GM18858 (cell line): ENCODE data around the gene IFT88.
"Not testable (repeated sequence)": the region's sequence is repeated elsewhere in the genome, so short reads cannot be mapped to it uniquely, and the experiment has no call there.

ENCODE experiments used
- ATAC-seq: cut with Tn5 transposase; IDR thresholded peaks from one replicate; pipeline ENCODE4 v1.9.1; 2021; ENCODE audit not compliant: unreplicated experiment

The IFT88 gene

DNA sequence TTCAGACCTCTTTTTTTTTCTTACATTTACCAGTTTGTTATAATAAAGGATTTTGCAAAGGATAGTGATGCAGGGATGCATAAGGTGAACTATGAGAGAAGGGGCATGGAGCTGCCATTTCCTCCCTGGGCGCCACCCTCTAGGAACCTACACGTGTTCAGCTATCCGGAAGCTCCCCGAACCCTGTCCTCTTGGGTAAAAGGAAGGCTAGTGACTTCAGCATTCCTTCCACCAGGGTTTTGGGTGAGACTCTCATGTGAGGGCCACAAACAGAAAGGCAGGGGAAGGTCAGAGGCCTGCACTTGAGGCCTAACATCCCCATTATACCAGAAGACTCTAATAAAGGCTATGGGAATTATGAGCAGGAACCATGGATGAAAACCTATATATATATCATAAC is 57.3 kb downstream of the IFT88 start:
- no peak for ATAC-seq

DNA sequence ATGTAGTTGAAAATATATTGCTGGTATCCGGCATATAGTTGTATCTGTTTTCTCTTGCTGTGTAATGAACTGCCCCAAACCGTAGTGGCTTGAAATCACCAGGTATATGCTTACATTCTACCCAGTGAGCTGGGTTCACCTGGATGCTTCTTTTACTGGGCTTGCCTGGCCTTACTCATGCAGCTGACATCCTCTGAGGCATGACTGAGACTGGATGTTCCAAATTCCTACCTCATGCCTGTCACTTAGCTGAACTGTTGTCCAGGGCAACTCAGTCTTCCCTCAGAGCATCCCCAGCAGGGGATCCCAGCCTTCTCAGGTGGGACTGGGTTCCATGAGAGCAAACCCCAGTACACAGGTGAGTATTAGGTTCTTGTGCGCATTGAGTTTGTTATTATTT is 66.8 kb downstream of the IFT88 start:
- ATAC-seq = no peak

DNA sequence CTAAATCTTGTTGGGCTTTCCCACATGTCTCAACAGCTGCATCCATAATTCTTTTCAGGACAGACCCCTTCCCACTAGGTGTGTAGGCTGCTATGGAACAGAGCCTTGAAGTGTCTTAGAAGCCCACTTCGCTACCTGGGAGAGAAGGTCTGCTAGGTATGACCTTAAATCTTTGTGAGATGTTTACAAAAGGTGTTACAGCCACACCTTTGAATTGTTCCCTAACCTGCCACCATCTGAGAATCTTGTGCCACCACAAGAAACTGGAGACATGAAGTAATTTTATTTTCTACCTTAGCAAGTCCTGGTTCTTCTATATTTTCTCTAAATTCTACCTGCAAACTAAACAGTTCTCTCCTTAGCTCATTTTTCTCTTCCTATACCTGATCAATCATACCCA is 69.1 kb downstream of the IFT88 start:
- ATAC-seq = no peak

DNA sequence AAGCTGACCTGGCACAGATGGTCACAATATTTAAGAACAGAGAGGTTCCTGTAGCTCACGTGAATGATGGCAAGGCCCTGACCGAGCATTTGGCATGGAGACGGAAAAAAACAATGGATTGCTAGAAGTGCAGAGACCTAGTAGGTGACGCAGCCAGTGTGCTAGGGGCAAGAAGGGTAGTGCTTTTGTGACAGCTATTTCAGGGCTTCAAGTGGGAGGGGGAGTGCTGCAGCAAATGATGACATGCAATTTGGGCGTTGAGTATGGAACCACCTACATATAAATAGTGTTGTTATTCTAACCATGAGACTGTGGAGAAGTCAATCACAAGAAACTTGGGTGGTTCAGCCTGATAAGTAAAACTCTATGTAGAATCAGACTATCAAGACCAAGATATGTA is 70.9 kb downstream of the IFT88 start:
- no peak for ATAC-seq

DNA sequence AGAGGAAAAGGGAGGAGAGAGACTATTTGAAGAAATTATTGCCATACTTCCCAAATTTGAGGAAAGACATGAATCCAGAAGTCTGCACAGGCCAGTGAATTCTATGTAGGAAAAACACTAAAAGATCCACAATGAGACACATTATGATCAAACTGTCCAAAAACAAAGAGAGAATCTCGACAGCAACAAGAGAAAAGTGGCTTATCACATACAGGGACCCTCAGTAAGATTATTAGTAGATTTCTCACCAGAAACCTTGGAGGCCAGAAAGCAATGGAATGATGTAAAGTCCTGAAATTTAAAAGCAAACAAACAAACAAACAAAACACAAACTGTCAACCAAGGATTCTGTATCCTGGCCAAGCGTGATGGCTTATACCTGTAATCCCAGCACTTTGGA is 80.8 kb downstream of the IFT88 start:
- no peak for ATAC-seq

DNA sequence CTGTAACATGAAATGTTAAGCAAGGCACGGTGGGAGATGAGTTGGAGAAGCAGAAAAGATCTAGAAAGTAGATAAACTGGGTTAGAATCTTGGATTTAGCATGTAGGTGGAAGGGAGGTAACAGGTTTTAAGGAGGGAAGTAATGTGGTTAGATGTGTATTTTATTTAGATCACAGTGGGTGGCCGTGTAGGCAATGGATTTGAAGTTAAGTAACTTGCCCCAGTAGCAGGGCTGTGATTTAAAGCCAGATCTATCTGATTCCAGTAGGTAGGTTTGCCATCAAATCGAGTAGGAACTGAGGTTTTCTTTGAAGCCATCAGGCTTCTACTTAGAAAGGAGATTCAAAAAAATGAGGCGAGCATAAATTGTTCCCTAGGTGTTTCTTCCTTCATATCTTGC is 86.0 kb downstream of the IFT88 start:
- ATAC-seq = no peak

DNA sequence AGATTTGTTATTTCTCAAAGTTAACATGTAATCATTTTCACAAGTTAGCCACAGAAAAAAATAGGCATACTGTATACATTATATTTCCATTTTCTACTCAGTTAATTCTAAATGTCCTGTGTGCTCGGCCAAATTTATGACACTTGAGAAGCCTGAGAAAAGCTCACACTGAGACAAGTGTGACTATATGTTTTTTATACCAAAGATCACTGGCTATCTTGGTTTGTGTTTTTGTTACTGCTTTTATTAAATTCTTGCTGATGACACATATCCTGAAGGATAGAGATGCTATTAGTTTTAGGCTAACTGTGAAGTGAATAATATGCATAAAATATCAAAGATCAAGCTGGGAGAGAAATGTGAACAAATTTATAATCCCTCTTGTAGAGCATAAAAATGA is 87.2 kb downstream of the IFT88 start:
- ATAC-seq = no peak

DNA sequence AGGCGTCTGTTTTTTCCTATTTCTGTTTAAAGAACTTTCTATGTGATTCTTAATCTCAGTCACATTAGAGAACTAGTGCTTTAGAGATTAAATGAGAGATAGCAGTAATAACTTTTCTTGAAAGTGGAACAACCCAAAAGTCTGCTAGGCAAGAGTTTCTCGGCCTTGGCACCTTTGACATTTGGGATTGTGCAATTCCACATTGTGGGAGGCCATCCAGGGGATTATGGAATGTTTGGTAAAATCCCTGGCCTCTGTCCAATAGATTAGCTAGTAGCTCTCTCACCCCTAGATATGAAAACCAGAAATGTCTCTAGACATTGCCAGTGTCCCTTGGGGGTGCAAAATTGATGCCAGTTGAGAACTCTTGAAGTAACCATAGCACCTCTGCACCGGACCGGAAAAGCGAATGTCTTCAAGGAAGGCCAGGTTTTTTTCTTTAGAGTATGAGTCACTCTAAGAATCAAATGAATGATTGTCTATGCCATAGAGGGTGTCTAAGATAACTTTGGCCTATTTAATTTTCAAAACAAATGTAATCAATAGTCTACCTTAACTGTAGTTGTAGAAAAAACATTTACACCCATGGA is 91.6 kb downstream of the IFT88 start:
- no peak for ATAC-seq

DNA sequence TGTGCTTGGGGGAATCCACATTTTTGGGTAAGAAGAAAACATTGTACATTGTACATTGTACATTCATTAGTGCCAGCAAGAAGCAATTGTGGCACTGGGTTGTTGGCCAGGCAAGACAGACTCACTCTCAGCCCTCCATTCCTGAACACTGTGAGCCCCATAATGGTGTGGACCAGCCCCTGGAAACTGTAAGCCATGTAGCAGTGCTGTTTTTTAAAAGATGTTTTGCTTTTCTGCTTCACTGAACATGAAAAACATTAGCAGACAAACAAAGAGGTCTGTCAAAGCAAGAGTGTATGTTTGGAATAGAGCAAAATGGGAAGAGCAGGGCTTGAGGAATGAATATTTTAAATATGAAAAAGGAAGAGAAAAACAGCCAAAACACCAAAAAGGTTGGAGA is 97.4 kb downstream of the IFT88 start:
- no peak for ATAC-seq

DNA sequence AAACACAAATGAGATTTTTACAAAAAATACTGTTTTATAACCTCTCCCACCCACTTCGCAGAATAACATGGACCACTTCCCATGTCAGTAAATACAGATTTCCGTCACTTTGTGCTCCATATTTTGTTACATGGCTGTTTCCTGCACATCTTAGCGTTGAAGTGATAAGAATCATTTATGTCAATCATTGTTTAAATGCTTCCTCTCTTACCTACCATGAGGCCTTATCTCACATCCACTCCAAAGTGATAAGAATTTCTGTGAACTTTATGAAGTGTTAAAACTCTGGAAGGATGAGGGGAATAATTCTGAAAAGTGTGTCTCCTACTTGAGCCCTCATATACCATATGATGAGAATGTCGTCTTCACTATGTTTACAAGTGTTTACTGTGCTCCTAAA is 100.0 kb downstream of the IFT88 start:
- no peak for ATAC-seq

DNA sequence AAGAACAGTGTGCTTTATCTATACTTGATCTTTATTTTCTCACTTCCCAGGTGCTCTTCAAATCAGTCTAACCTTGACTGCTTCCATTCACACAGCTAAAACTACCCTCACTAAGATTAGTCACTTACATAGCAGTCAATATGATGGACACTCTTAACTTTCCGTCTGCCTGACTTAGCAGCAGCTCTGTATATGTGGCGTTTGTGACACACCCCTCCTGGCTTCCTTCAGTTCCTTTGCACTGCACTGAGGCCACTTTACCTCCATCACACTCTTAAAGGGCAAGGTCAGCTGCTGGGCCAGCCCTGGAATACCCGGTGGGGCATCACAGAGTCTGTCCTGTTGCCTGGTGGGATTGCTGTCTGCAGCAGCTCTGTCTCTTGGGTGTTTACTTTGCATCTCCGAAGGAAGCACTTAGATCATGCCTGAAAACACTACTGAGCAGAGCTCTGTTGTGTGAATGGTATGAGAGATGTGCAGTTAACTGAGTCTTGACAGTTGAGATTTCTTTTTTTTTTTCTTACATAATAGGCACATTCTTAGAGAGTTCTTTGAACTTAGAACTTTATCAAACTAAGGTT is 101.0 kb downstream of the IFT88 start:
- ATAC-seq = no peak

DNA sequence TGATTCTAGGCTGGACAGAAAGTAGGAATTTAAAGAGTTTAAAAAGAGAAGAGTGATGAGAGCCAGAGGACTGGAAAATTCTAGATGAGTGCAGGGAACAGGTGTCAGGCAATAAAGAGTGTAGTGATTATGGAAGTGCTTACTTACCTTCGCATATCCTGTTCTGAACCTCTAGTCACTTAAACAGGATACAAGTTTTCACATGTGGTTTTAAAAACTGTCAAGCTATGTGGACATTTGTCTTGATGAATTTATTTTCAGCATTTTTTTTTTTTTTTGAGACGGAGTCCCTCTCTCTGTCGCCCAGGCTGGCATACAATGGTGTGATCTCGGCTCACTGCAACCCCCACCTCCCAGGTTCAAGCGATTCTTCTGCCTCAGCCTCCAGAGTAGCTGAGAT is 102.2 kb downstream of the IFT88 start:
- ATAC-seq = no peak

DNA sequence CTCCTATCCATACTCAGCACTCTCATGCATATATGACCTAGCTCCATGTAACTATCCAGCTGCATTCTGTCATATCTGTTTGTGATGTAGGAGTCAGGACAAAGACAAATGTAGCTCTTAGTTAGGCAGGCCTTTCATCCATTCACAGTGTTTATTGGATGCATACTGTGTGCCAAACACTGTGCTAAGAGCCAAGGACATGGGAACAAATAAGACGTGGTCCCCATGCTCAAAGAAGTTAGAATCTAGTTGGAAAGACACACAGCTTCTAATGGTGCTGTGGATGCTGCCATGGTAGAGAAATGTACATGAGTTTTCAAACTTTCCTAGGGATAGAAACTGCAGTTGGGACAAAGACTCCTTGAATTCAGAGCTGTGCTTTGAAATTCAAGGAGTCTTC is 104.8 kb downstream of the IFT88 start:
- no peak for ATAC-seq

DNA sequence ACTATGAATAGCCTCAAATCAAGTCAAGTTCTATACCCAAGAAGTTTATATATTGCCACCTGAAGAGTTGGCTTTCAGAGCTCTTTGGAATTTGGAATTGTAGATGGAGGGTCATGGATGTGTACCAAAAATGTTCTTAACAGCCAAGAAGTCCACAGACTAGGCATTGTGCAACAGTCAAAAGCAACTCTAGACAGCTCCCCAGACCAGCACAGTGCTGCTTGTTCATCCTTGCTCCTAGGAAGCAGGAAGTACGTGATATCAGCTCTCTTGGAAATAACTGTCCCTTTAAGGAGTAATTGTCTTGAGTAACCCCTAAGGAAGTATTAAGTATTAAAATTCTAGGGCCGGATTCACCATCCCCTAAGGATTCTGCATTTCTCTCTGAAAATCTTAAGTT is 105.8 kb downstream of the IFT88 start:
- no peak for ATAC-seq

DNA sequence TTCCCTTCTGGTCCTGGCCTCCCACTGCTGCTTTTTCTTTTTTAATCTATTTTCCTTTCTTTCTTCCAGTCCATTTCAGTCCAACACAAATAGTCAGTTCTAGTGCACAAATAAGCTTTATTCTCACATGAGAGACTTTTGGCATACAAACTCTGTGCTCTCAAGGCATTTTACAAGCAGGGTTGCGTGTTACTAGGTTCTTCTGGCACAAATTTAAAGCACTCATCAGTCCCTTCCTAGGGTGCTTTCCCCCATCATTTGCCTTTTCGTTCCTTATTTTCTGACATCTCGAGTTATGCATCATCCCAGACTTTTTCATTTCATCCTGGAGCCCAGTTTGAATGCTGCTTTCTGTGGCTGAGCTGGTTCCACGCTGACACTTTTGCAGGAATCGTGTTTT is 106.8 kb downstream of the IFT88 start:
- no peak for ATAC-seq

DNA sequence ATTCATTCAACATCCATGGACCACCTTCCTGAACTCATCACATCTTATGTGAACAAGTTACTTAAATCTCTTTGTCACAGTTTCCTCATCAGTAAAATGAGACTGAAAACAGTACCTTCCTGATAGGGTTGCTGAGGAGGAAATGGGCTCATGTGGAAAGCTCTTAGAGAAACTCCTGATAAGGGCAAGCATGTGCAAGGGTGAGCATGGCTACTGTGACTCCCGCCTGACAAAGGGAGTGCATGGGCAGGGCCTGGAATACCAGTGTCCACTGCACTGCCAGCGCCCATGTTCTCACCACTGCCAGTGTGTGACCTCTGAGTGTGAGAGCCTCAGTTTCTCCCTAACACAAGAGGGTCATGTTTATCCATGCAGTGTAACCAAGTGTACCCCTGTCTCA is 109.3 kb downstream of the IFT88 start:
- no peak for ATAC-seq

DNA sequence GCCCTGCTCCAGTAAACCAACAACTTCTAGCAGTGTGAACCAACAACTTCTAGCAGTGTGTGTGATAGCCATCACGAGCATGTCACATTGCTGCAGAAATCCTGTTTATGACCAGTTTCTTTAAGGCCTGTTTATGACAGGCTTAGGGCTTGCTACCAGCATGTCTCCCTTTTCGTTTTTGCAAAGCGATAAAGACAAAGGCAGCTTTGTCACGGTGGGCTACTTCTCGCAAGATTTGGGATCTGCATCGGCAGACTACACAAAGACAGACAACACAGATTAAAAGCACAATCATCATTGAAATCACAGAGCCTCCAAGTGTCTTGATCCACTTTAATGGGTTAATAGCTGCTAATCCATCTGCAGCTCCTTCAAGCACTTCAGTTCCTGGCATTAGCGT is 111.6 kb downstream of the IFT88 start:
- ATAC-seq = not testable (repeated sequence)

DNA sequence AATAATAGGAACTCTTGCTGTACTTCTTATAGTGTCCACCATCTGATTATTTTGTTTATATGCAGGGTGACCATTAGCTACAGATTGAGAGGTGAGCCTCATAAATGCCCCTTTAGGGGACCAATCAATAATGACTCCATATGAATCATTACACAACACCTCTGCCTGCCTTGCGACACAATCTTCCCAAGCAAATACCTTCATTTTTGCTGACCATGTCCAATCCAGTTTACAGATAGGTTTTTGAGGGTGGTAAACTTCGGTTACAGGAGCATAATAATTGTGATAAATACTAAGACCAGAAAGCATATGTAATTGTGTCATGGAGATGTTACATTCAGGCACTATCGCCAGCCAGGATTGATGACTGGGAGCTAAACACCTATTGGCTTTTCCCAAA is 112.9 kb downstream of the IFT88 start:
- ATAC-seq = no peak

DNA sequence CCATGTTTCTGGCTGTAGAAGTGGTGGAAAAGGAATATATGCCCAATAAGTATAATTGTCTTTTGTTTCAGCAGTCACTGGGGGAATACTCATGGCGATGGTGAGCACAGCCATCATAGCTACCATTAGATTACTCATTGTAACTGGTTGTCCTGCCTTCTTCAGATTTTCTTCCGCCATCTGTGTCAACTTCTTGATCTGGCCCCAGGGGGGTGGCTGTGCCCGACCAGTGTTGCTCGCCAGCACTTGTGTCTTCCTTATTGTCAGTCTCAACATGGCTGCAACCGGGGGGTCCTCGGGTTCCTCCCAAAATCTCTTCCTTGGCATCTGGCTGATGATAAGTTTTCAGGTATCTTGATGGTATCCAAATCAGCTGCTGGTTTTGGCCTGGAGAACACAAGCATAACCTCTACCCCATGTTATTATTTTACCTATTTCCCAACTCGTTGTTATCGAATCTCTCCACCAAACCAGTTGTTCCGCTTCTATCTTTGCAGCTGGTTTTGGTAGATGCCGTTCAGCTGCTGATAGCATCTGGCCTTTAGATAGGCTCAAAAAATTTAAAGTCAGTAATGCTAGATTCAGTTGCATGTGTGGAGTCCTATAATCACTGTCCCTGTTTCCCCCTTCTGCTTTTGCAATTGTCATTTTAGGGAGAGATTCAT is 113.6 kb downstream of the IFT88 start:
- no peak for ATAC-seq

DNA sequence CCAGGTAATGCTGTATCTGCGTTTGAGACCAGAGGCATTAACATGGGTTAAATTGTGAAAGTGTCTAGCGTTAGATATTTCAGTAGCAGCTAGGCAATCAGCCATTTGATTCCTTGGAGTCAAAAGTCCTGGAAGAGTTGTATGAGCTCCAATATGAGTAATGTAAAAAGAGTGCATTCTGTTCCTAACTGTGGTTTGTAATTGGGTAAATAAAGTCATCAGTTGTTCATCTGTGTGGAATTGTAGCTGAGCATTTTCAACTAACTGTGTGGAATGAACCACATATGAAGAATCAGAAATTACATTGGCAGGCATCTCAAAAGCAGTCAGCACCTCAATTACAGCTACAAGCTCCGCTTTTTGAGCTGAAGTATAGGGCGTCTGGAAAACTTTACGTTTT is 114.5 kb downstream of the IFT88 start:
- ATAC-seq = not testable (repeated sequence)

DNA sequence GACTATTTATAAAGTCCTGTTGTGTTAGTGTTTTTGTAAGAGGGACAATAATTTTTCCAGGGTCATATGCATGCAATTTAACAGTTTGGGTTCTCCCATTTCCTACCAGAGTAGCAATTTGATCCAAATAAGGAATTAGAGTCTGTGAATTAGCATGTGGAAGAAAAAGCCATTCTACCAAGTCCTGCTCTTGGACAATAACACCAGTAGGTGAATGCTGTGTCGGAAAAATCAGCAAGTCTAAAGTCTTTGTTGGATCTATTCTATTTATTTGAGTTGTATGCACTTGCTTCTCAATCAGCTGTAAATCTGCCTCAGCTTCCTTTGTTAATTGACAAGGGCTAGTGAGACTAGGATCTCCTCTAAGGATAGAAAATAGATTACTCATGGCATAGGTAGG is 115.1 kb downstream of the IFT88 start:
- ATAC-seq = no peak

DNA sequence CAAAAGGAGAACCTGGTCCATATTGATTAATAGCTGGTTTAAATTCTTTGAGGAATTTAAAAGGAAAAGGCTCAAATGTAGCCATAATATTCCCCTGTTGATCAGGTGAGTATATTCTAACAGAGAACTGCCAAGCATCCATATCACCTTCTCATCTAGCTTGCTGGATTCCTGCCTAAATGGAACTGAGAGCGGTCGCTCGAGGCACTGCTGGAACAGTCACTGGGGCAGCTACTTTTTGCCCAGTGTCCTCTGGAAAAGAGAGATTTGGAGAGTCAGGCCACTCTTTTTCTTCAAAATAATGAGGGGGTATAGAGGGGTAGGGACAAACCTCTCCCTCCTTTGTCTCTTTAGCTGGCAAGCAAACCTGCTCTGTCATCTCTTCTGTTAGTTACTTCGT is 117.1 kb downstream of the IFT88 start:
- ATAC-seq = no peak

DNA sequence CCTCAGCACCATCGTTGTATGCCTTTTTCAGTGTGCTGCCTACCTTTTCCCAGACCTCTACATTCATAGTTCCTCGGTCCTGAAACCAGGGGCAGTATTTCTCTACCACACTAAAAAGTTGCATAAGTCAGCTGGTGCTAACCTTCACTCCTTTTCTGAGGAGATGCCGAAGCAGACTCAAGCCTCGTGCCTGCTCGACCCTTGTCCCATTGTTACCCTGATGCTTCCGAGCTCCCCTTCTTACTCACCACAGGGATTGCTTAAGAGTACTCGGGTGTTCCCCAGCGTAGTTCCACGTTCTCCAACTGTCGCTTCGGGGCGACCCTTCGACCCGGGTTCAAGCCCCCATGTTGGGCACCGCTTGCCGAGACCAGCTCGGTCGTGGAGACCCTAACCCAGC is 117.6 kb downstream of the IFT88 start:
- ATAC-seq = no peak
